Loucy (cell line): Measurements from ENCODE around the gene FOXO3.
"Not testable (repeated sequence)": the region's sequence is repeated elsewhere in the genome, so short reads cannot be mapped to it uniquely, and the experiment has no call there.

Source experiments
- H2AFZ ChIP-seq: fragments of 200-600 bp; sonication (generic); 2 replicates; pipeline ENCODE4 v1.6.0; 2016; ENCODE audit warnings: antibody characterized with exemption, mild to moderate bottlenecking, low read length, moderate library complexity
- H3F3A ChIP-seq: fragments of 200-600 bp; 2 replicates; pipeline ENCODE4 v1.6.0; 2016; ENCODE audit warnings: antibody characterized with exemption, low read depth, mild to moderate bottlenecking
- H3K27me3 ChIP-seq: fragments of 200-600 bp; sonication (generic); 2 replicates; pipeline ENCODE4 v1.6.1; 2014; ENCODE audit warnings: low read length, mild to moderate bottlenecking; ENCODE audit not compliant: insufficient read depth, poor library complexity, severe bottlenecking
- H3K36me3 ChIP-seq: fragments of 200-600 bp; sonication (generic); 2 replicates; pipeline ENCODE4 v1.6.1; 2016; ENCODE audit warnings: low read length; ENCODE audit not compliant: insufficient read depth
- H3K4me1 ChIP-seq: fragments of 200-600 bp; sonication (generic); 2 replicates; pipeline ENCODE4 v1.5.1; 2014; ENCODE audit warnings: low read length, mild to moderate bottlenecking; ENCODE audit not compliant: insufficient read depth, poor library complexity, severe bottlenecking
- H3K4me2 ChIP-seq: fragments of 200-600 bp; sonication (generic); 2 replicates; pipeline ENCODE4 v1.6.0; 2014; ENCODE audit warnings: antibody characterized with exemption, low read length, low read depth, mild to moderate bottlenecking; ENCODE audit not compliant: poor library complexity, severe bottlenecking
- H3K4me3 ChIP-seq: fragments of 200-600 bp; sonication (generic); 2 replicates; pipeline ENCODE4 v1.5.1; 2014; ENCODE audit warnings: low read length, mild to moderate bottlenecking, mixed read lengths; ENCODE audit not compliant: poor library complexity, severe bottlenecking
- H3K79me2 ChIP-seq: fragments of 200-600 bp; sonication (generic); 2 replicates; pipeline ENCODE4 v1.6.1; 2014; ENCODE audit warnings: low read length; ENCODE audit not compliant: insufficient read depth
- H3K9ac ChIP-seq: fragments of 200-600 bp; sonication (generic); 2 replicates; pipeline ENCODE4 v1.6.0; 2014; ENCODE audit warnings: mild to moderate bottlenecking, low read depth, low read length, moderate library complexity; ENCODE audit not compliant: poor library complexity, severe bottlenecking
- H3K9me2 ChIP-seq: fragments of 200-600 bp; sonication (generic); replicated peaks from 2 replicates; pipeline ENCODE4 v1.6.1; 2016; ENCODE audit warnings: low read depth, low read length, mixed read lengths
- H3K9me3 ChIP-seq: fragments of 200-600 bp; sonication (generic); 2 replicates; pipeline ENCODE4 v1.6.1; 2014; ENCODE audit warnings: mild to moderate bottlenecking, antibody characterized with exemption, low read length, low read depth; ENCODE audit not compliant: insufficient read depth
- H4K20me1 ChIP-seq: fragments of 200-600 bp; sonication (generic); 2 replicates; pipeline ENCODE4 v1.6.0; 2014; ENCODE audit warnings: antibody characterized with exemption, low read length, mild to moderate bottlenecking; ENCODE audit not compliant: insufficient read depth, poor library complexity, severe bottlenecking
- EZH2phosphoT487 ChIP-seq: fragments of 200-600 bp; IDR thresholded peaks from 2 replicates; pipeline ENCODE4 v1.6.1; 2018; ENCODE audit warnings: antibody characterized with exemption, mild to moderate bottlenecking, moderate library complexity, borderline replicate concordance
- TF ChIP-seq, protein P1 (sequence below): fragments of 200-600 bp; sonication (generic); conservative IDR thresholded peaks from 2 replicates; pipeline ENCODE4 v1.5.1; 2014; ENCODE audit warnings: mild to moderate bottlenecking, antibody characterized with exemption, low read length

The FOXO3 gene

DNA sequence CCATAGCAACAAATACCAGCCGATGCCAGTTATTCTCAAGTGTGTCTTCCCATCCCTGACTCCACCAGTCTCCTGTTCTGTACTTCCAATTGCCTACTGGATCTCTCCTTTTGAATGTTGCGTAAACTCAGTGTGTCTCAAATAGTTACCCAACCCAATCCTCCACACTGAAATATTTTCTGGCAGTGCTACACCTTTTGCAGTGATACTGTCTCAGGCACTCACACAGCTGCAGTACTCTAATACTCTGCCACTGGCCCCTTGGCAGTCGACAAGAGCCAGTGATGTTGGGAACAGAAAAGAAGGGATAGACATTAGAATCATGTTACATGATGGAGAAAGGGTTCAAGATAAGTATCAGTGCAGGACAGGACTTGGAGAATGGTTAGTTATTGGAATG is 31.8 kb upstream of the FOXO3 start:
- Histone ChIP-seq H3K27me3 (no peaks in the 10 kb centered on the region), H3K9me2 (no peaks in the 10 kb centered on the region), H3K79me2 (no peaks in the 10 kb centered on the region), H3K4me1 (no peaks in the 10 kb centered on the region), H2AFZ (no peak overlapping the region), H3F3A (no peaks in the 10 kb centered on the region), H3K9ac (no peak overlapping the region), H3K9me3 (no peaks in the 10 kb centered on the region), H3K4me3 (no peak overlapping the region), H3K36me3 (no peaks in the 10 kb centered on the region), H4K20me1 (no peaks in the 10 kb centered on the region), H3K4me2 (no peak overlapping the region)
- TF ChIP-seq, protein P1, sequence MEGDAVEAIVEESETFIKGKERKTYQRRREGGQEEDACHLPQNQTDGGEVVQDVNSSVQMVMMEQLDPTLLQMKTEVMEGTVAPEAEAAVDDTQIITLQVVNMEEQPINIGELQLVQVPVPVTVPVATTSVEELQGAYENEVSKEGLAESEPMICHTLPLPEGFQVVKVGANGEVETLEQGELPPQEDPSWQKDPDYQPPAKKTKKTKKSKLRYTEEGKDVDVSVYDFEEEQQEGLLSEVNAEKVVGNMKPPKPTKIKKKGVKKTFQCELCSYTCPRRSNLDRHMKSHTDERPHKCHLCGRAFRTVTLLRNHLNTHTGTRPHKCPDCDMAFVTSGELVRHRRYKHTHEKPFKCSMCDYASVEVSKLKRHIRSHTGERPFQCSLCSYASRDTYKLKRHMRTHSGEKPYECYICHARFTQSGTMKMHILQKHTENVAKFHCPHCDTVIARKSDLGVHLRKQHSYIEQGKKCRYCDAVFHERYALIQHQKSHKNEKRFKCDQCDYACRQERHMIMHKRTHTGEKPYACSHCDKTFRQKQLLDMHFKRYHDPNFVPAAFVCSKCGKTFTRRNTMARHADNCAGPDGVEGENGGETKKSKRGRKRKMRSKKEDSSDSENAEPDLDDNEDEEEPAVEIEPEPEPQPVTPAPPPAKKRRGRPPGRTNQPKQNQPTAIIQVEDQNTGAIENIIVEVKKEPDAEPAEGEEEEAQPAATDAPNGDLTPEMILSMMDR: no peak
- TF ChIP-seq EZH2phosphoT487: no peak

DNA sequence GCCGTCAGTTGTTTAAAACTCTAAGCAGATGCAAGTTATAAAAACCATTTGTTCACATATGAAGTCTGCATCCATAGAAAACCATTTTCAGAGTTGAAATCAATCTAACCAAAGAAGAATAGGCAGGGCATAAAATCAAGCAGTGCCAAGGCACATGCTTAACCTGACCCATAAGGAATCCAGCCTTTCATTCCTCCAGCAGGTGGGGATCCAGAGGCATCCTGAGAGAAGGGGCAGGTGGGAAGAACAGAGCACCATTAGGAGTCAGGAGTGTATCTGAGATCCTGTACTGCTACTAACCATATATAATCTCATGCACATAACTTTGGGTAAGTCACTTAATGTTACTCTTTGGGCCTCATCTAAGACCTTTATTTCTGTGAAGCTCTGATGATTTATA is 29.4 kb upstream of the FOXO3 start:
- no peaks in the 10 kb centered on the region for H4K20me1 ChIP-seq

GRCh38 chr6:108535114-108535742 is 25.5 kb upstream of the FOXO3 start:
- Histone ChIP-seq H3K4me1 (peaks cover 12% of the 10 kb centered on the region), H3F3A (no peaks in the 10 kb centered on the region), H3K27me3 (no peaks in the 10 kb centered on the region), H4K20me1 (no peaks in the 10 kb centered on the region), H3K4me3 (no peak overlapping the region), H3K4me2 (no peak overlapping the region), H3K9ac (no peak overlapping the region), H3K36me3 (no peaks in the 10 kb centered on the region), H3K79me2 (no peaks in the 10 kb centered on the region), H3K9me2 (no peaks in the 10 kb centered on the region), H2AFZ (no peak overlapping the region), H3K9me3 (no peaks in the 10 kb centered on the region; the same call in 1 of the 2 replicates)
- TF ChIP-seq, protein P1: no peak
- TF ChIP-seq EZH2phosphoT487: no peak

More for the DNA sequence above, 29.4 kb upstream of the FOXO3 start:
- Histone ChIP-seq H3K27me3 (no peaks in the 10 kb centered on the region), H3K9me2 (no peaks in the 10 kb centered on the region), H3K36me3 (no peaks in the 10 kb centered on the region), H3K4me2 (no peak overlapping the region), H3K9ac (no peak overlapping the region), H3K4me1 (no peaks in the 10 kb centered on the region), H3K79me2 (no peaks in the 10 kb centered on the region), H3K9me3 (no peaks in the 10 kb centered on the region), H3F3A (no peaks in the 10 kb centered on the region), H2AFZ (no peak overlapping the region), H3K4me3 (no peak overlapping the region)
- TF ChIP-seq, protein P1: no peak
- no peak for TF ChIP-seq EZH2phosphoT487

- H4K20me1 ChIP-seq, H3K9ac ChIP-seq, H3K79me2 ChIP-seq, H3K4me2 ChIP-seq, H2AFZ ChIP-seq, H3K36me3 ChIP-seq, H3K9me3 ChIP-seq, H3F3A ChIP-seq, H3K4me3 ChIP-seq, H3K9me2 ChIP-seq, H3K27me3 ChIP-seq: not testable (repeated sequence)
- H3K4me1 ChIP-seq: peaks cover 12% of the 10 kb centered on the region
Measured at GRCh38 chr6:108535920-108536535, 24.7 kb upstream of the FOXO3 start.
